GM12872 (cell line): ENCODE measurements around the gene ZDHHC14.

Experiments
- TF ChIP-seq, protein P1 (sequence below): IDR thresholded peaks from 3 replicates; pipeline ENCODE4 v1.5.1; 2011; ENCODE audit warnings: low read depth, mild to moderate bottlenecking, low read length, moderate library complexity; ENCODE audit not compliant: insufficient read depth

ZDHHC14 gene

DNA sequence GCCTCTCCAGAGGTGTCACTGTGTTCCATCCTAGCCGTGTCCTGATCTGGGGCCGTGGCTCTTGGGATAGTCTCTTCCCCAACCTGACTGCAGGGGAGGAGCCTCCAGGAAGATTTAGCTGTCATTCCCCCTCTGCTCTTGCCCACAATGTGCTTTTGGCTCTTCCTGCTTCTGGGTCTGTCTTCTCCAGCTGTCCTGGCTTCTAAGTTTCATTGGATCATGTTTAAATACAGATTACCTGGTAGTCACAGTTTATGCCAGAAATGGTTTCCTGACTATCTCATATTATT is 139.1 kb downstream of the ZDHHC14 start:
- TF ChIP-seq, protein P1, sequence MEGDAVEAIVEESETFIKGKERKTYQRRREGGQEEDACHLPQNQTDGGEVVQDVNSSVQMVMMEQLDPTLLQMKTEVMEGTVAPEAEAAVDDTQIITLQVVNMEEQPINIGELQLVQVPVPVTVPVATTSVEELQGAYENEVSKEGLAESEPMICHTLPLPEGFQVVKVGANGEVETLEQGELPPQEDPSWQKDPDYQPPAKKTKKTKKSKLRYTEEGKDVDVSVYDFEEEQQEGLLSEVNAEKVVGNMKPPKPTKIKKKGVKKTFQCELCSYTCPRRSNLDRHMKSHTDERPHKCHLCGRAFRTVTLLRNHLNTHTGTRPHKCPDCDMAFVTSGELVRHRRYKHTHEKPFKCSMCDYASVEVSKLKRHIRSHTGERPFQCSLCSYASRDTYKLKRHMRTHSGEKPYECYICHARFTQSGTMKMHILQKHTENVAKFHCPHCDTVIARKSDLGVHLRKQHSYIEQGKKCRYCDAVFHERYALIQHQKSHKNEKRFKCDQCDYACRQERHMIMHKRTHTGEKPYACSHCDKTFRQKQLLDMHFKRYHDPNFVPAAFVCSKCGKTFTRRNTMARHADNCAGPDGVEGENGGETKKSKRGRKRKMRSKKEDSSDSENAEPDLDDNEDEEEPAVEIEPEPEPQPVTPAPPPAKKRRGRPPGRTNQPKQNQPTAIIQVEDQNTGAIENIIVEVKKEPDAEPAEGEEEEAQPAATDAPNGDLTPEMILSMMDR = no peak

DNA sequence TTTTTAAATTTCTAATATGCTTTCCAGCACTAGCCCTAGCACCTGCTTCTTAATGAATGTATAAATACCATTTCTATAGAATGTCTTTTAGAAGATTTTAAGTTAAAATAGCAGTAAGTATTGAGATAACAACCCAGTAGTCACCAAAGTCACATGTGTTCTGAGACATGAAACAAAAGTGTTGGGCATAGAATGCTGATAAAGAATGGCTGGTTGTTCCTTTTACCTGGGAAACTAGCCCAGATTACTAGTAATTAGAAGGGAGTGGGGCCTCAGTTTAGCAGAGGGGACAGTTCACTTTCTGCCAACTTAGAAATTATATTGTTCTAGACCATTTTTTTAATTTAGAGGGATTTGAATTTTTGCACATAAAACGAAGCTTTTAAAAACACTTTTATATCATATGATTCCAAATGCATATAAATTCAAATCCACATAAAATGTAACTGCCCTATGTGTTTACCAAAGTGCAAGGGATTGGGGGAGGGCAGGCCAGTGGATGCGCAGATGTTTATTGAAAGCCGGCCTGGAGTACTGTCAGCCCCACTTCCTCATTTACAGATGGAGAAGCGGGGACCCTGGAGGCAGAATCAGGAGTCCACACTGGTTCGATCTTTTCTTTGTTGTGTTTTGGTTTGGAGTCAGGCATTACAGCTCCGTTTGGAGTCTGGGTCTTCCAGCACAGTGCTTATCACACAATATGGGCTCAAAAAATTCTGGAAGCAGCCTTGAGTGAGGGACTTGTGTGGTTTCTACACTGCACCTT is 139.8 kb downstream of the ZDHHC14 start:
- TF ChIP-seq, protein P1 = no peak

DNA sequence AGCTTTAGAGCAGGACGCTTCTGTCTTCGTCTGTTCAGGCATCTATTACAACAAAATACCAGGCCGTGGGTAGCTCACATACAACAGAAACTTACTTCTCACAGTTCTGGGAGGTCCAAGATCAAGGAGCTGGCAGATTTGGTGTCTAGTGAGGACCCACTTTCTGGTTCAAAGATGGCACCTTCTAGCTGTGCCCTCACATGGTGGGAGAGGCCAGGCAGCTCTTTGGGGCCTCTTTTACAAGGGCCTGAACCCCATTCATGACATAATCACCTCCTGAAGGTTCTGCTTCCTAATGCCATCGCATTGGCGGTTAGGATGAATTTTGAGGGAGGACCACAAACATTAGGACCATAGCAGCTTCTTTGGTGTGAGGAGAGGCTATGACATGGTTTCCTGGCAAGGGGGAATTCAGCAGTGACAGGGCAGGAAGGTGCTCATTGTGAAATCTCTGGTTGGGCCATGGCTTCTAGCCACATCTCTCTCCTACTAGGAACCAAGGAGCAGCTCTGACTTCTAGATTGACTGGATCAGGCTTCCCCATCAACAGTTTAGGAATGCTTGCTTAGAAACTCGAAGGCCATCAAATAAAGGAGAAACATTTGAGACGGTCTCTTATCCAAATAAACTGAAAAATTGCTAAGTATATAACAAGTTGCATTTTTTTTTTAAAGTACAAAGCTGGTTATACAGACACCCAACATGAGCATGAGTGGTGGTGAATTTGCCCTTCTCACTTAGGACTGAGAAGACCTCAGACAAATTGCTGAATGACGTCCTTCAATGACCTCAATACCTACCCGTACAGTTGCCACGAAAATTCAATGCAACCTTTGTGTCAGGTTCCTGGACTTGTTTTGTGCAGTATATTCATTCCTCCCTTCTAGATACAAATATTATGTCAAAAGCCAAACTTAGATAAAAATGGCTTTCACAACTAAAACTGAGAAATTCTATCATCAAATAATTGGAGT is 140.7 kb downstream of the ZDHHC14 start:
- TF ChIP-seq, protein P1 = no peak

DNA sequence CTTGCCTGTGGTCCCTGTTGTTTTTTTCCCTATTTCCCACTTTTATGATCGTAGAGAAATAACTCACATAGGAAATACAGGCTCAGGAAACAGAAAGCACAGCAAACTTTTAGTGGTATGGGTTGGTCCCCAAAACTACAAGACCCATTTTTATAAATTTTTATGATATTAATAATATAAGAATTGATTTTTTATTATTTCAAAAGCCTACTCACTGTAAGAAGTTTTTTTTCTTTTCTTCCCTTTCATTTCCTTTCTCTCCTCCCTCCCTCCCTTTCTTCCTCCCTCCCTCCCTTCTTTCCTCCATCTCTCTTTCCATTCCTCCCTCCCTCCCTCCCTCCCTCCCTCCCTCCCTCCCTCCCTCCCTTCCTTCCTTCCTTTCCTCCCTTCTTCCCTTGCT is 141.5 kb downstream of the ZDHHC14 start:
- TF ChIP-seq, protein P1 = no peak

DNA sequence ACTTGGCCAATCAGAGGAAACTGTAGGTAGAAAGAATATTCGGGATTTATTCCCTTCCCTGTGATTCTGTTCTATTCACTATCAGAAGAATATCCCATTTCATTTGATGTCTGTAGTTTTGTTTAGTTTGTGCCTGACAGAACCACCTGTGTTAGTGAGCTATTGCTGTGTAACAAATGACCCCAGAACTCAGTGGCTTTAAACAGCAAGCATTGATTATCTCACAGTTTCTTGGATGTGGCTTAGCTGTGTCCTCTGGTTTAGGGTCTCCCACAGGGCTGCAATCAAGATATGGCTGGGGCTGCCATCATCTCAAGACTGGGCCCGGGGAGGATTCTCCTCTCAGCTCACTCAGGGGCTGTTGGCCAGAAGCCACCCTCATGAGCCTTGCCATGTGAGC is 143.7 kb downstream of the ZDHHC14 start:
- TF ChIP-seq, protein P1 = no peak

DNA sequence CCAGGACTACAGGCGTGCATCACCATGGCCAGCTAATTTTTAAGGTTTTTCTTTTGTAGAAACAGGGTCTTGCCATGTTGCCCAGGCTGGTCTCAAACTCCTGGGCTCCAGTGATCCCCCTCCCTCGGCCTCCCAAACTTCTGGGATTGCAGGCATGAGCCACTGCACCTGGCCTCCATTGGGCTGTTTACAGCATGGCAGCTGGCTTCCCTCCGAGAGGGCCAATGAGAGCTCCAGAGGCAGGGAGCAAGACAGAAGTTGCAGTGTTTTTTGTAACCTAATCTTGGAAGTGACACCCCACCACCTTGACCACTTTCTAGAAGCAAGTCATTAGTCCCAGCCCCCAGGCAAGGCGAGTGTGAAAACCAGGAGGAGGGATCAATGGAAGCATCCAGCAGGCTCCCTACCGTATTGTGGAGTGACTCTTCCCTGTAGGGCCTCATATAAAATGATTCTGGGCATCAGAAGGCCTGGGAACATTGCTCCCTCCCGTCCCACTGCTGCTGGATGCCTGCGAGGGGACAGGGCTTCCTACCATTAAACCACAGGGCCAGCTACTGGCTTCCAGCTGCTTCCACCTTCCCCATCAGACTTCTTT is 144.4 kb downstream of the ZDHHC14 start:
- TF ChIP-seq, protein P1 = no peak

DNA sequence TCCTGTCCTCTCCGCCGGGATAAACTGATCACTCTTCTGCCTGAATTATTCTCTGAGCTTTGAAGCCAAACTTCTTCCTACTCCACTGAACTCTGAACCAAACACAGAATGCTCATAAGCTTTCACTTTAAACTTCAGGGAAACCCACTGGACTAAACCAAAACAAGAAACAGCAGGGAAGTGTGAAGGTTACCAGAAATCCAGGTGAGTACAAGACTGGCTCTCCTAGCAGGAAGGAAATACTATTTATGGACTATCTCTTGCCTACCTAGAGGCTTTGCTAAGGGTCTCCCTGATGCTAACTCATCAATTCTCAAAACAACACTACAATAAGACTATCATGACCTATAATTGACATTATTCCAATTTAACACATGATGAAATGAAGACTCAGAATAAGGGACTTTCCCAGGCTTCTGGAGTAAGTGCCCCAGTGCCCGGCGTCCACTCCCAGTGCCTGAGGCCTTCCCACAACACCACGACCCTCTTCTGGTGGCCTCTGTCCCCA is 145.0 kb downstream of the ZDHHC14 start:
- TF ChIP-seq, protein P1 = no peak
